IMR-90 (cell line): ENCODE measurements around the gene NLRC3. TPM values are rescaled to one million over a fixed set of nuclear protein-coding genes. Genes with fewer than 3 reads are reported as not detected.

Source experiments
- ATAC-seq: fragments of 200-7000 bp; cut with Tn5 transposase; 2 replicates; pipeline ENCODE4 v1.9.1; 2020; ENCODE audit warnings: low read depth, mild to moderate bottlenecking, moderate library complexity
- BruUV-seq: library from RNA; stranded (reverse); fragments of 400-500 nt; replicated peaks from 2 replicates; lab custom pipeline; 2021; lab: Mats Ljungman, UMichigan
- CTCF ChIA-PET: fragments of 300-600 bp; formaldehyde crosslinking; extraction: SDS; loops from one replicate; lab custom pipeline; 2021; ENCODE audit warnings: antibody characterized with exemption; lab: Yijun Ruan, JAX
- POLR2A ChIA-PET: fragments of 300-600 bp; sonication (Branson Sonifier 250); formaldehyde crosslinking; loops from one replicate; lab custom pipeline; 2022; ENCODE audit warnings: antibody characterized with exemption; ENCODE audit not compliant: unreplicated experiment; lab: Charles Lee
- DNase-seq: peaks from one replicate; pipeline ENCODE4 v3.0.0; 2013
- H2AFZ ChIP-seq: replicated peaks from 2 replicates; pipeline ENCODE3; 2013; ENCODE audit warnings: low read length, mild to moderate bottlenecking; ENCODE audit not compliant: poor library complexity
- H2AK5ac ChIP-seq: 2 replicates; pipeline ENCODE4 v1.6.1; 2013; ENCODE audit warnings: low read depth, low read length, inconsistent platforms
- H2AK9ac ChIP-seq: replicated peaks from 2 replicates; pipeline ENCODE3; 2013; ENCODE audit warnings: mild to moderate bottlenecking, low read depth, low read length, moderate library complexity; ENCODE audit not compliant: poor library complexity
- H2BK120ac ChIP-seq: 2 replicates; pipeline ENCODE4 v1.6.1; 2013; ENCODE audit warnings: low read depth, low read length, inconsistent platforms
- H2BK15ac ChIP-seq: 3 replicates; pipeline ENCODE4 v1.6.1; 2013; ENCODE audit warnings: low read depth, low read length, inconsistent platforms
- H2BK20ac ChIP-seq: 2 replicates; pipeline ENCODE4 v1.6.1; 2013; ENCODE audit warnings: low read depth, mild to moderate bottlenecking, inconsistent platforms, low read length, moderate library complexity
- H2BK5ac ChIP-seq: 2 replicates; pipeline ENCODE4 v1.6.1; 2013; ENCODE audit warnings: mild to moderate bottlenecking, low read depth, low read length, inconsistent platforms; ENCODE audit not compliant: poor library complexity, severe bottlenecking
- H3K14ac ChIP-seq: replicated peaks from 2 replicates; pipeline ENCODE4 v1.6.1; 2013; ENCODE audit warnings: low read depth, low read length, inconsistent platforms
- H3K18ac ChIP-seq: 2 replicates; pipeline ENCODE4 v1.6.1; 2013; ENCODE audit warnings: low read depth, low read length, control low read depth
- H3K23ac ChIP-seq: 2 replicates; pipeline ENCODE4 v1.6.1; 2013; ENCODE audit warnings: low read depth, low read length, inconsistent platforms
- H3K27ac ChIP-seq: 2 replicates; pipeline ENCODE4 v1.5.1; 2013; ENCODE audit warnings: mild to moderate bottlenecking, control low read depth, low read length; ENCODE audit not compliant: insufficient read depth
- H3K27me3 ChIP-seq: 2 replicates; pipeline ENCODE4 v1.6.1; 2013; ENCODE audit warnings: low read length; ENCODE audit not compliant: control insufficient read depth, insufficient read depth
- H3K36me3 ChIP-seq: 2 replicates; pipeline ENCODE4 v1.6.1; 2013; ENCODE audit warnings: low read length, mixed read lengths; ENCODE audit not compliant: control insufficient read depth, insufficient read depth
- H3K4ac ChIP-seq: 2 replicates; pipeline ENCODE4 v1.6.1; 2013; ENCODE audit warnings: low read depth, low read length, inconsistent platforms
- H3K4me1 ChIP-seq: 2 replicates; pipeline ENCODE4 v1.6.1; 2013; ENCODE audit warnings: low read length, mixed read lengths; ENCODE audit not compliant: control insufficient read depth, insufficient read depth
- H3K4me2 ChIP-seq: 2 replicates; pipeline ENCODE4 v1.6.1; 2013; ENCODE audit warnings: low read depth, mild to moderate bottlenecking, control low read depth, low read length, moderate library complexity
- H3K4me3 ChIP-seq: 2 replicates; pipeline ENCODE4 v1.5.1; 2013; ENCODE audit warnings: low read depth, mild to moderate bottlenecking, control low read depth, low read length, moderate library complexity; ENCODE audit not compliant: insufficient read depth
- H3K56ac ChIP-seq: 2 replicates; pipeline ENCODE4 v1.6.1; 2013; ENCODE audit warnings: low read length, inconsistent platforms; ENCODE audit not compliant: insufficient read depth; ENCODE audit errors: extremely low read depth
- H3K79me1 ChIP-seq, 2 experiments: 2 replicates each; pipeline ENCODE4 v1.6.1; 2013; ENCODE audit warnings: low read length in 2 of 2, inconsistent platforms in 1 of 2, low read depth in 1 of 2
- H3K9ac ChIP-seq: 2 replicates; pipeline ENCODE4 v1.6.1; 2013; ENCODE audit warnings: low read depth, low read length, control low read depth
- H3K9me1 ChIP-seq: 2 replicates; pipeline ENCODE4 v1.6.1; 2013; ENCODE audit warnings: low read length, inconsistent platforms; ENCODE audit not compliant: insufficient read depth
- H3K9me3 ChIP-seq: 2 replicates; pipeline ENCODE4 v1.6.1; 2013; ENCODE audit warnings: low read length; ENCODE audit not compliant: control insufficient read depth, insufficient read depth
- H4K20me1 ChIP-seq: 2 replicates; pipeline ENCODE4 v1.6.1; 2013; ENCODE audit warnings: low read length, inconsistent platforms; ENCODE audit not compliant: insufficient read depth
- H4K5ac ChIP-seq: 2 replicates; pipeline ENCODE4 v1.6.1; 2013; ENCODE audit warnings: mild to moderate bottlenecking, low read depth, low read length, control low read depth
- H4K8ac ChIP-seq, 2 experiments: 2 replicates each; pipeline ENCODE4 v1.6.1; 2013; ENCODE audit warnings: low read depth in 2 of 2, low read length in 2 of 2, control low read depth in 1 of 2, inconsistent platforms in 1 of 2
- H4K91ac ChIP-seq: 2 replicates; pipeline ENCODE4 v1.6.1; 2013; ENCODE audit warnings: low read depth, low read length, inconsistent platforms; ENCODE audit not compliant: insufficient read depth
- BHLHE40 ChIP-seq: fragments of 150-350 bp; IDR thresholded peaks from 2 replicates; pipeline ENCODE4 v1.6.1; 2016; ENCODE audit warnings: mild to moderate bottlenecking, low read depth, low read length
- CEBPB ChIP-seq: IDR thresholded peaks from 2 replicates; pipeline ENCODE4 v1.6.1; 2012; ENCODE audit warnings: low read depth, low read length, improper control_type of control experiment
- CHD1 ChIP-seq: IDR thresholded peaks from 2 replicates; pipeline ENCODE4 v1.6.1; 2012; ENCODE audit warnings: low read depth, low read length, improper control_type of control experiment
- CTCF ChIP-seq: conservative IDR thresholded peaks from 2 replicates; pipeline ENCODE4 v1.5.1; 2012; ENCODE audit warnings: mild to moderate bottlenecking, low read depth, low read length, improper control_type of control experiment
- ELK1 ChIP-seq: fragments of 150-350 bp; IDR thresholded peaks from 2 replicates; pipeline ENCODE4 v1.6.1; 2016; ENCODE audit warnings: low read depth, mild to moderate bottlenecking, low read length, moderate library complexity, borderline replicate concordance
- FOS ChIP-seq: fragments of 150-350 bp; IDR thresholded peaks from 2 replicates; pipeline ENCODE4 v1.6.1; 2016; ENCODE audit warnings: low read depth, low read length
- MAFK ChIP-seq: IDR thresholded peaks from 2 replicates; pipeline ENCODE4 v1.6.1; 2012; ENCODE audit warnings: low read depth, low read length, improper control_type of control experiment
- MAZ ChIP-seq: IDR thresholded peaks from 2 replicates; pipeline ENCODE4 v1.6.1; 2012; ENCODE audit warnings: low read depth, mild to moderate bottlenecking, low read length, improper control_type of control experiment, moderate library complexity, borderline replicate concordance
- MXI1 ChIP-seq: IDR thresholded peaks from 2 replicates; pipeline ENCODE4 v1.6.1; 2012; ENCODE audit warnings: low read depth, mild to moderate bottlenecking, low read length, moderate library complexity, borderline replicate concordance
- NFE2L2 ChIP-seq: fragments of 150-350 bp; IDR thresholded peaks from 2 replicates; pipeline ENCODE4 v1.6.1; 2016; ENCODE audit warnings: low read depth, mild to moderate bottlenecking, low read length
- POLR2A ChIP-seq: IDR thresholded peaks from 2 replicates; pipeline ENCODE4 v1.6.1; 2012; ENCODE audit warnings: mild to moderate bottlenecking, low read depth, low read length
- RAD21 ChIP-seq: IDR thresholded peaks from 2 replicates; pipeline ENCODE4 v1.6.1; 2012; ENCODE audit warnings: low read length, improper control_type of control experiment
- RCOR1 ChIP-seq: IDR thresholded peaks from 2 replicates; pipeline ENCODE4 v1.6.1; 2012; ENCODE audit warnings: mild to moderate bottlenecking, low read length, improper control_type of control experiment; ENCODE audit not compliant: insufficient replicate concordance
- RFX5 ChIP-seq: IDR thresholded peaks from 2 replicates; pipeline ENCODE4 v1.8.0; 2012; ENCODE audit warnings: low read depth, mild to moderate bottlenecking, low read length, moderate library complexity
- SMC3 ChIP-seq: fragments of 150-350 bp; IDR thresholded peaks from 2 replicates; pipeline ENCODE4 v1.6.1; 2016; ENCODE audit warnings: low read depth, mild to moderate bottlenecking, antibody characterized with exemption, low read length, moderate library complexity
- USF2 ChIP-seq: fragments of 150-350 bp; IDR thresholded peaks from 2 replicates; pipeline ENCODE4 v1.6.1; 2017; ENCODE audit warnings: mild to moderate bottlenecking, antibody characterized with exemption, low read length, low read depth
- WGBS, 2 experiments: methylation state at CpG; one replicate each; pipeline versions ENCODE4 v1.1.5 to v1.1.7; 2013; ENCODE audit warnings: missing lambda C conversion rate in 2 of 2; ENCODE audit not compliant: insufficient read length in 1 of 2; ENCODE audit errors: extremely low coverage in 2 of 2; 5-methylcytosine and 5-hydroxymethylcytosine counted together
- dilution Hi-C: fragments of 300-500 bp; cut with HindIII; formaldehyde crosslinking; loops from one replicate; pipeline ENCODE4 v1.14.3; 2018; ENCODE audit warnings: low sequenced_read_pairs; ENCODE audit not compliant: unreplicated experiment
- in situ Hi-C: fragments of 300-500 bp; cut with MboI; formaldehyde crosslinking; loops from 3 replicates; pipeline ENCODE4 v1.14.3; 2019; ENCODE audit warnings: low sequenced_read_pairs, inconsistent platforms, mixed read lengths
- intact Hi-C: fragments of 100-400 bp; cut with micrococcal nuclease; formaldehyde crosslinking; loops from 2 replicates; pipeline ENCODE4 v1.10.0; 2022
- polyA plus RNA-seq, 3 experiments: library from polyadenylated mRNA; depleted of rRNA; stranded (reverse); fragments of >200 nt; gene quantifications; 2 replicates each; pipeline ENCODE4 v1.2.3, GENCODE V29; 2012; ENCODE audit warnings: low replicate concordance in 1 of 3
- total RNA-seq: library from RNA; depleted of rRNA; stranded (reverse); fragments of >200 nt; gene quantifications from 2 replicates; pipeline ENCODE4 v1.2.3, GENCODE V29; 2012

The NLRC3 gene
- total and polyA plus RNA-seq, 2 of the 4 experiments (the other 2 are of a cell fraction): not detected

- Histone ChIP-seq H3K4me2 (no peak overlapping the region), H3K36me3 (peaks cover 36% of the 10 kb centered on the region), H3K27me3 (no peaks in the 10 kb centered on the region), H3K9me3 (no peaks in the 10 kb centered on the region), H2BK20ac (no peak overlapping the region), H2AFZ (no peak overlapping the region), H4K5ac (no peak overlapping the region), H2BK120ac (no peak overlapping the region), H2BK5ac (no peak overlapping the region), H2AK9ac (no peak overlapping the region), H3K4ac (no peak overlapping the region), H4K8ac (no peak overlapping the region), H3K14ac (no peak overlapping the region), H3K27ac (no peak overlapping the region), H3K18ac (no peak overlapping the region), H4K91ac (no peak overlapping the region), H3K23ac (no peak overlapping the region), H3K9ac (no peak overlapping the region), H2BK15ac (no peak overlapping the region), H3K56ac (no peak overlapping the region), H3K4me3 (no peak overlapping the region), H3K79me1 (no peaks in the 10 kb centered on the region), H3K4me1 (peaks cover 1% of the 10 kb centered on the region; the same call in 1 of the 2 replicates), H2AK5ac (no peak overlapping the region), H4K20me1 (no peaks in the 10 kb centered on the region), H3K9me1 (no peaks in the 10 kb centered on the region)
- intact Hi-C loops (no loop called here), in situ Hi-C loops (no loop called here), dilution Hi-C loops (no loop called here)
- CTCF ChIA-PET: interaction anchor here (0.6 kb wide), 1 partner anchor 14 kb away, joined by 3 read pairs; no protein-coding TSS in a partner anchor
- TF ChIP-seq MXI1 (no peak), CTCF (no peak), BHLHE40 (no peak), MAZ (no peak), RFX5 (no peak), CEBPB (no peak), POLR2A (no peak), SMC3 (no peak), RAD21 (no peak), USF2 (no peak), MAFK (no peak), FOS (no peak), NFE2L2 (no peak), RCOR1 (no peak), ELK1 (no peak), CHD1 (no peak)
- POLR2A ChIA-PET: no interaction called here
- no peak for ATAC-seq
- BruUV-seq: no TSS peak
- DNase-seq: no peak
- no CpG with 5 or more reads among the region's 3 CpGs for WGBS, 2 experiments
These were observed 53.9 kb downstream of the NLRC3 start for GRCh38 chr16:3523281-3523680.
